Activated naive CD4-positive, alpha-beta T cell treated with anti-CD3 and anti-CD28 coated beads, Interleukin-2, amount 10 ng/mL, durations not matched to agents 5 hours and 36 hours (primary cell): ENCODE data around the gene DQX1. TPM values are rescaled to one million over a fixed set of nuclear protein-coding genes. Genes with fewer than 3 reads are reported as not detected.

Source experiments
- total RNA-seq, 2 experiments: library from RNA; stranded (reverse); gene quantifications; one replicate each; pipeline ENCODE4 v1.2.3, GENCODE V29; 2021

Gene DQX1
- under 1 TPM; 0.10 to 0.26 TPM for total RNA-seq

GRCh38 chr2:74525717-74526648 is at the start of gene DQX1:
Gene DQX1, minus strand, starts transcription at chr2:74526231. Its CDS starts 502 bp downstream, at chr2:74525729.

DNA sequence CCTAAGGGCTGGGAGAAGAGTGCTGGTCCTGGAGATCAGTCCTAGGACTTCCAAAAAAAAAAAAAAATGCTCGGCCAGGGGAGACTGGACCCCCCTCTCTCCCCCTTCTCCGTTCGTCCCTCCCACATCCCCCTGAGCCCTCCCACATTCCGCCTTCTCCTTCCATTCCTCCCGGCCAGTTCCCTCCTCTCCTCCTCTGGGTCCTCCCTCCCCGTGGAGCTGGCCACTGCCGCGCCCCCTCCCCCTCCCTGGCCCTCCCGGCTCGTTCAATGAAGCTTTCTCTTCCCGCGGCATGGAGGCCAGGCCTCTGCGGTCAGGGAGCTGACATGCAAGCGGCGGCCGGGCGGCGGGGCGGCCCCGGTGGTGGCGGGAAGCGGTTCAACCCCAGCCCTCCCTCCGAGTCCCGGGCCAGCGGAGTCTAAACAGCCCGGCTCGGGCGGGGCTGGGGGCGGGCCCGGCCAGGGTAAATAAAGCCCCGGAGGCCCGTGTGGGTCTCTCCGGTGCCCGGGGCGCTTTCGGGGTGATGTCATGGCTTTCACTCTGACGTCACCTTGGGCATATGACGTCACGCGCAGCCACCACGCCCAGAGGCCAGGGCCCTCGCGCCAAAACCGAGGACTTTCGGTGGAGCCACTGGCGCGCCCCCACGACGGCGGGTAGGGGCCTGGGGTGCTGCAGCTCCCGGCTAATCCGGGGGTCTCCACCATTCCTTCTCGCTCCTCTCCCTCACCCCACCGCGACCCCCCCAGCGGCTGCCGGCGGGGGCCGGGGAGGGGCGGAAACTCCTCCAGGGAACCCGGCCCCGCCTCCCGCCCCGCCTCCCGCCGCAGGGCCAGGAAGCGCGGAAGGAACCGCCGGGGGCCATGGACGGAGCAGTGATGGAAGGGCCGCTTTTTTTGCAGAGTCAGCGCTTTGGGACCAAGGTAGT is 28.1 kb upstream of the DQX1 start, which contains the start of the genes DOK1 and LOXL3:
Gene DOK1 (plus strand): TSS at position 829 of the 928 bp plus-strand sequence. CDS start 35 bp downstream, at position 864.
Gene LOXL3 (minus strand): TSS at position 51 of the 928 bp plus-strand sequence. CDS start 1,308 bp downstream, outside the sequence.

GRCh38 chr2:74529357-74530238 is 3.6 kb upstream of the DQX1 start, which contains the start of the genes AUP1 and HTRA2:
Gene AUP1, minus strand, starts transcription at chr2:74529706. Its CDS starts 77 bp downstream, at chr2:74529629.
Gene HTRA2, plus strand, starts transcription at chr2:74529933. Its CDS starts 74 bp downstream, at chr2:74530007.

GRCh38 chr2:74514368-74515270 is 11.4 kb downstream of the DQX1 start, which contains the start of gene TLX2:
Gene TLX2, plus strand, starts transcription at chr2:74514450. Its CDS starts 357 bp downstream, at chr2:74514807.

DNA sequence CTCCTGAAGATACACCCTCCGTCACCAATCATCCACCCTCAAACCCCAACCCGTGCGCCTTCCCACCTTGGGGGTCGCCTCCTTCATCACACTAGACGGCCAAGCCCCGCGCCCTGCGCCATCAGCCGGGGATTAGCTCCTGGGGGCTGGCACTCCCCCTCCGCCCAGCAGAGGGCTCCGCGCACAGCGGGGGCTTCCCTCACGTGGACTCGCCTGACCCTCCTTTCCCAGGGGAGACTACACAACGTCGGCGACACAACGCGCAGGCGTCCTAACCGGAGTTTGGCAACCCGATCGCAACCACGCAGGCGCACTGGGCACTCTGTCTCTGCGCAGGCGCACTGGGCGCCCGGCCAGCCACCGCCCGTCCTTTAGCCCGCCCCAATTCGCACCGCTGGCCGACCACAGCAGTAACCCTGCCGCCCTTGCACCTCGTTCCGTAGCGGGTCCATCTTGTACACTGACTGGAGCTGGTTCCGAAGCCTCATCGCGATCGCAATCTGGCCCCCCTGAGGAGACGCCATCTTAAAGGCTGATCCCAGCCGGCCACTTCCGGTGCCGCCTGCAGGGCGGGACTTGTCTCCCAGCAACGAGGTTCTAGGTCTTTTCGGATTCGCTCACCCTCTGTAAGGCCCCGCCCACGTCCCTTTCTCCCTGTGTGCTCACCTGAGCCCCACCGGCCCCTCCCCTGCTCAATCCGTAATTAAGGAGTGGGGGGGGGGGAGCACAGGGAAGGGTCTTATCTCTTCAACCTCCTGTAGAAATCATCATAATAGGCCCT is 18.7 kb downstream of the DQX1 start, which contains the start of gene PCGF1:
Gene PCGF1 (minus strand): TSS at position 551 of the 781 bp plus-strand sequence. CDS start 27 bp downstream, at position 524.

GRCh38 chr2:74499267-74499939 is 26.6 kb downstream of the DQX1 start, which contains the start of gene LBX2:
Gene LBX2, minus strand, starts transcription at chr2:74499603. Its CDS starts 66 bp downstream, at chr2:74499537.

DNA sequence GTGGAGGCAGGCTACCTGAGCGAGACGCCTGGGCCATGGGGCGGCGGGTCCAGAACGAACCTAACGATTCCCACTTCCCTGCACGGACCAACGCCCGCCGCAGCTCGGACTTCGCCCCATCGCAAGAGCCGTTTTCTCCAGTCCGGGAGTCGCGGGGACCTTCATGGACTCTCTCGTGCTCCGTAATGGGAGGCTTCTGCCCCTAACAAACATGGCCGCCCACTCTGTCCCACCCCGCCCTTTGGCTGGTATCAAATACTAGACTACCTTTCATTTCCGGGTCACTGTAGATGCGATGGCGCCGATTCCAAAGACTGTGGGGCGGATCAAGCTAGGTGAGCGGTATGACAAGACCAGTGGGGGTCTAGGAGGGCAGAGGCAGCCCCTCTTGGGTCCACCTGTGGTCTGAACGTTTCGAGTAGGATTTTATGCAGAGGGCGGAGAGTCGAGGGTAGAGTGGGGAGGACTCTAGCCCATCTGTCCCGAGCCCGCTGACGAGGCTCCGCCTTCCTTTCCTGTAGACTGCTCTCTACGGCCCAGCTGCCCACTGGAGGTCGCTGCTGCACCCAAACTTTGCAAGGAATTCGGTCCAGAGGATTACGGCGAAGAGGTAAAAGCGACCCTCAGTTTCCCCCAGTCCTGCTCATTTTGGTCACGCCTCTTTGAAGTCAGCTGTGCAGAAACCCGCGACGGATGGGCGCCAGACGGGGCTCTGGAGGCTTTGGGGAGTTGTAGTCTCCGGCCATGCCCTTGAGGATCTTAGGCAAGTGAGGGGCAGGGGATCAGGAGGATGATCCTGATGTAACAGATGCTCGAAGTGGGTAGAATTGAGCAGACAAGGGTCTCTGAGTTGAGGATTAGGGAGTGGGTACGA is 43.0 kb downstream of the DQX1 start, which contains the start of the genes CCDC142 and TTC31:
Gene CCDC142 (minus strand): TSS at position 198 of the 874 bp plus-strand sequence. CDS start 161 bp downstream, at position 37.
Gene TTC31 (plus strand): TSS at position 281 of the 874 bp plus-strand sequence. CDS start 15 bp downstream, at position 296.

GRCh38 chr2:74472086-74472944 is 53.7 kb downstream of the DQX1 start, which contains the start of gene MRPL53:
Gene MRPL53, minus strand, starts transcription at chr2:74472680. Its CDS starts 20 bp downstream, at chr2:74472660.

Other genes with a start within 250 kb of the DQX1 start
- 1 to 10 TPM; 2.8 to 4.6 TPM for gene SLC4A5, start 182.8 kb downstream of the DQX1 start, total RNA-seq
- 100 to 1,000 TPM; 104 to 111 TPM for gene DCTN1, start 145.9 kb downstream of the DQX1 start, total RNA-seq
- 1 to 10 TPM; 3.3 to 3.8 TPM for gene C2orf81, start 104.6 kb downstream of the DQX1 start, total RNA-seq
- gene WDR54, start 104.5 kb downstream of the DQX1 start, total RNA-seq: 10 to 100 TPM; 78.2 to 79.5 TPM
- gene RTKN, start 84.3 kb downstream of the DQX1 start, total RNA-seq: under 1 TPM; 0.81 to 0.84 TPM
- 10 to 100 TPM; 42.9 to 47.0 TPM for gene INO80B, start 71.1 kb downstream of the DQX1 start, total RNA-seq
- gene WBP1, start 67.8 kb downstream of the DQX1 start, total RNA-seq: 10 to 100 TPM; 54.2 to 57.3 TPM
- 10 to 100 TPM; 65.6 to 65.7 TPM for gene MOGS, start 60.8 kb downstream of the DQX1 start, total RNA-seq
- gene MRPL53, start 53.6 kb downstream of the DQX1 start, total RNA-seq: 100 to 1,000 TPM; 122 to 123 TPM
- 10 to 100 TPM; 24.8 to 26.2 TPM for gene CCDC142, start 43.2 kb downstream of the DQX1 start, total RNA-seq
- gene TTC31, start 43.1 kb downstream of the DQX1 start, total RNA-seq: 10 to 100 TPM; 38.3 to 44.5 TPM
- gene LBX2, start 26.6 kb downstream of the DQX1 start, total RNA-seq: under 1 TPM in 1 of 2 experiments, not detected in 1; 0.35 TPM
- gene PCGF1, start 18.5 kb downstream of the DQX1 start, total RNA-seq: 10 to 100 TPM; 26.2 to 29.8 TPM
- gene TLX2, start 11.8 kb downstream of the DQX1 start, total RNA-seq: under 1 TPM; 0.55 to 0.63 TPM
- 100 to 1,000 TPM; 109 to 110 TPM for gene AUP1, start 3.5 kb upstream of the DQX1 start, total RNA-seq
- 10 to 100 TPM; 39.7 to 44.2 TPM for gene HTRA2, start 3.7 kb upstream of the DQX1 start, total RNA-seq
- gene LOXL3, start 27.7 kb upstream of the DQX1 start, total RNA-seq: under 1 TPM; 0.07 to 0.10 TPM
- 10 to 100 TPM; 28.2 to 30.7 TPM for gene DOK1, start 28.5 kb upstream of the DQX1 start, total RNA-seq
- gene M1AP, start 122.1 kb upstream of the DQX1 start, total RNA-seq: not detected
- gene SEMA4F, start 128.0 kb upstream of the DQX1 start, total RNA-seq: 1 to 10 TPM; 6.5 to 6.9 TPM